Measurements from ENCODE around the gene FAM229B.
"Not testable (repeated sequence)": the region's sequence is repeated elsewhere in the genome, so short reads cannot be mapped to it uniquely, and the experiment has no call there.

The FAM229B gene, protein sequence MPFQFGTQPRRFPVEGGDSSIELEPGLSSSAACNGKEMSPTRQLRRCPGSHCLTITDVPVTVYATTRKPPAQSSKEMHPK

DNA sequence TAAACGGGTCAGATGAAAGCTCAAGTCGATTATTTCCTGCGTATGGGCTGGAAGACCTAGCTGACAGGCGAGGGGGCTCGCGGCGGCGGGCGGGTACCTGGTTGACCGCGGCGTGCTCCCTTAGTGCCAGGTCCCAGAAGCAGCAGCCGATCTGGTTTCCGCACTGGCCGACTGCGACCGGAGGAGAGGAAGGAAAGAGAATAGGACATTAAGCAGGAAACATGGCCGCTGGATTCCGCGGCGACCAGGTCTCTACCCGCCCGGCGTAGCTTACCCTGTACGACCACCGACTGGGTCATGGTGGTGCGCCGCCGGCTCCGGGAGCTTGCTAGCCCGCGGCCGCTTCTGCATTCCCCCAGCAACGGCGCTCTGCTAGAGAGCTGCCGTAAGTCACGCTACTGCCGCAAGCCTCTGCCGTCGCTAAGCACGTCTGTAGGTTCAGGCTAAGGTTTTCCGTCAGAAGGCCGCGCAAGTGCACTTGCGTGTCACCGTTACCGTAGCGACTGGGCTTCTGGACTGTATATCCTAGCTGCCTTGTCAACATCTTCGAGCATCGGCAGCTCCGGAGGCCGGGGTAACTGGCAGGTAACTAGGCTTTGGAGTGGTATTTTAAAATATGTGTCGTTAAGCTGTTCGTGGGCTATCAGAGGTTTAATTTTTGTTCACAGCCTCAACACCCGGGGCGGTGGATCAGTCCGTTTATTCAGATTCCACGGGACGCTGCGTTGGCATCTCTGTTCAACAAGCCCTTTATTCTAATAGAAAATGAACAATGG lies at the start of gene FAM229B, which contains the start of gene TUBE1:
Gene FAM229B (plus strand): TSS at position 456 of the 776 bp plus-strand sequence. CDS start 11,693 bp downstream, outside the sequence.
Gene TUBE1 (minus strand): TSS at position 347 of the 776 bp plus-strand sequence. CDS start 48 bp downstream, at position 299.
- peak; percentile 99 for DNase-seq

DNA sequence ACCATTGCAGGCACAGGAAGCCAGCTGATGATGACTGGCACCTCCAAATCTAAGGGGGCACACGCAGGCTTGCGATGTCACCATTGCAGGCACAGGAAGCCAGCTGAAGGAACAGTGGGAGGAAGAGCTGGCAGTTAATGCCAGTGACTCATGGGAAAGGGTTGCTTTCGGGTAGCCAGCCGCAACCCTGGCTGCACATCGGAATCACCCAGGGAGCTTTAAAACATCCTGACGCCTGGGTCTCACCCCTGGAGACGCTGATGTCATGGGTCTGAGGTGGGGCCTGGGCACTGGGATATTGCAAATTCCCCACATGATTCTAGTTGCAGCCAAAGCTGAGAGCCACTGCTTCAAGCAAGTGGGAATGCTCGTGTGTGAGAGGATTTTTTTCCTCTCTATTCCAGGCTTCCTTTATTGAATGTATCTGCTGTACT lies 49.6 kb upstream of the FAM229B start:
- no peak for DNase-seq

DNA sequence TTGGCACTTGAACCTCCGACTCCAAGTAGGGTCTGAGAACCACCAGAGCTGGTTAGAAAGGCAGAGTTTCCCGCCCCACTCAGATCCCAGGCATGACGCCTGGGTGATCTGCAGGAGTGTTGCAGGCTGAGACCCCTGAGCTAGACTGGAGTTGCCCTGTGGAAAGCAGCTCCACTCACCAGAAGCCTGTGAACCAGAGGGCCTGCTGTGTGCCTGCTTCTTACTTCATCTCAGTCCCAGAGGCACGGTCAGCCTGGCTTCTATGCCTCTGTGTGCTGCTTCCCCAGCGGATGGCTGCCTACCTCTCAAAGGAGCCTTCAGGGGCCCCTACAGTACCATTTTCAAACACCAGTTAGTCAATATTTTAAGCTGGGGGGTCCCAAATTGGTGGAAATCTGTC lies 49.1 kb upstream of the FAM229B start:
- DNase-seq = no peak

DNA sequence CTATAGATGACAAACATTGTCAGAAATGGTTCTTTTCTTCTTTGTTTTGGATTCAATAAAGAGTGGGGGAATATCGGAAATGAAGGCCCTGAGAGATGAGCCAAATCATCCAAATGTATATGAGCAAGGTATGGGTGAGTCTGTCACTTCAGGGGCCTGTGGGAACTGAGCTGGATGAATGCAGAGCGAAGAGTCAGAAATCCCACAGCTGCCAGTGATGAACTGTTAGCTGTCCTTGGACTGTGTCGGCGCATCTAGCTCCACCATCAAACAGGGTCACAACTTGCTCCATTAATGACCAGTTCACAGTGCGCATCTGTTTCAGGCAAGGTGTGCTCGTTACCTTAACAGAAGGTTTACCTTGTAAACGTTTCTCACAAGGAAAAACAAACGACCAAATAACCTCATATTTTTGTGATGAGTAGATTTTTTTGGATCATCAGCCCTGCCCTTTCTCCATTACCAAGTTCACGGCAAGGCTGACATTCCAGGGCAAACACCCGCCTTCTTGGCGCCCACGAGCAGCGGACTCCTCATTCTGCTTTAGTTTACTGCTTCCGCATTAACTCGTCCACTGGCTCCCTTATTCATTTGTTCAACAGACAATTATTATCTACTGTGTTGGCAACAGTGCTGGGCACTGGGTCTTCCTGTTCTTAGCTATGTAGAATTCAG lies 48.5 kb upstream of the FAM229B start:
- no peak for DNase-seq

DNA sequence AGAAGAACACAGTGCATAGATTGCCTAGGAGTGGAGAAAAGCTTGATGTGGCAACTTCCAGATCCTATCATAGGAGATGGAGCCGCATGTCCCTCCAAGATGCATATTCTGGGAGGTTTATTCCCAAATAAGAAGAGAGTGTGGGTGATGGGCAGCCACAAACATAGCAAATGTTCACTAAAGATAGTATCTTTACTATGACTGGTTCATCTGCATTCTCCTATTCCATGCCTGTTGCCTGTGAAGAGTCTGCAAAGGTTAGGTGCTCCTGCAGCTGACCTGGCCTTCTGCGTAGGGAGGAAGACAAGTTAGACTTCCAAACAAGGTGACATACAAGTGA lies 48.0 kb upstream of the FAM229B start:
- DNase-seq = no peak

DNA sequence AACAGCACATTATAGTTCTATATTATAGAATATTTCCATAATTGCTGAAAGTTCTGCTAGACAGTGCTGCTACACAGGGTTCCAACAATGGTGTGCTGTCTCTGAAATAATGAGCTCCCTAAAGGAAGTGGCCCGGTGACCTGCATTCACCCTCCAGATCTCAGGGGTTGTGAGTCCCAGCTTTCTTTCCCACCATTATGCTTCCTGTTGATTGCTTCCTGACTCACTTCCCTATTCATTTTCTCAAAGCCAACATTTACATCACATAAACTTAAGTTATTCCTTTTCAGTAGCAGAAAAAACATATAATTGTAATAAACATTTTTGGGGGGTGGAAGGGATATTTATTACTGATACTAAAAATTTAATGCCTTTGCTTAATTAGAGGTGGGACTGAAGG lies 46.4 kb upstream of the FAM229B start:
- DNase-seq = peak; percentile 6

DNA sequence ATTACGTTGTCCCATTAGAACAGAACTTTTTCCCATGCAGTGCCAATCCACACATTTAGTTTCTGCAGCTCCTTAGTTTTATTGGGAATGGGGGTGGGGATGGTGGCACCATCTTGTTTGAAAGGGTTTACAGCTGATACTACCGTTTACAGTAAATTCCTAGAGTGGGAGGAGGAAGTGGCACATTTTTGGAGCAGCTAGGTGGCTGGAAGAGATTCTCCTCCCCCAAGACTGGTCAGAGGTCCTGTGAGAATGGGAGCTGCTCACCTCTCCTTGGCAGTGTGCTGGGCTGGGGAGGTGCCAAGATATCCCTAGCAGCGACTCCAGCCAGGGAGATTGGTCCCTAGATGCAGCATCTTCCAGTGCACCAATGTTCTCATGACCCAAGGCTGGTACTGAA lies 45.9 kb upstream of the FAM229B start:
- DNase-seq = no peak

DNA sequence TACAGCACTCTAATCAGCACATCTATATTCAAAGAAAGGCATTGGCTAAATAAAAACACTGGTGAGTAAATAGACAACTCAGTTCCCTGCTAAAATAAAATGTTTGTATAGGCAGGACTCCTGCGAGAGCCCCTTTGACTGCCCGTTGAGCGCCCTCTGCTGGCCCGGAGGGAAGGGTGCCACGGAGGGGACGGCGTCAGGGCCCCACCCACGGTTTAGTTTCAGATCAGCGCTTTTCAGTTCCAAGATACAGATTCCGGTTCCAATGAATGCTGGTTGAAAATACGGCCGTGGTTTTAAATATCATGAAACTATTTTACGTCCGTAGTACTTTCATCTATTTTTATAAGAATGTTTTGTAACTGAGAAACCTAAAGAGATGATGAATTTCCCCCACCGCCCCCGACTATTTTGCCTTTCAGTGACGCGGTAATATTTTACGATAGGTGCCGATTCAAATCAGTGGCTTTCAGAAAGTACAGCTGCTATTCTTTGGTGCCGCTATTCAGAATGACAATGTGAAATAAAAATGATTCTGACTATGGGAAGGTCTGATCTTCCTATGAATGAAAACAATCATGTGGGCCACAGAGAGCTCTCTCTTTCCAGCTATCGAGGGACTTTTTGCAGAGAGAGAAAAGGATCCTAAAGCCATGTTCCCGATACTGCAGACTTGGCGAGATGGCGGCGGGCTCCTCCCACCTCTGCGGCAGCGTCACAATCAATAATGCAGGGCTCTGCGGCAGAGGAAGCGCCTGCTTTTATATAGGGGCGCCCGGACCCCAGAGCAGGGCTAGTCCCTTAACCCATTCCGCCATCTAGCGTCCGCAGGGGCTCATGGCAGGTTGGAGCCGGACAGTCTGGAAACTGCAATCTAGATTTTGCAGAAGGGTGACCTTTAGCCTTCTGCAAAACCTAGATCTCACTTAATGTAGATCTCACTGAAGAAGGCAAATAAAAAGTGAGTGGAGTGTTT lies 44.1 kb upstream of the FAM229B start:
- DNase-seq = peak; percentile 98

DNA sequence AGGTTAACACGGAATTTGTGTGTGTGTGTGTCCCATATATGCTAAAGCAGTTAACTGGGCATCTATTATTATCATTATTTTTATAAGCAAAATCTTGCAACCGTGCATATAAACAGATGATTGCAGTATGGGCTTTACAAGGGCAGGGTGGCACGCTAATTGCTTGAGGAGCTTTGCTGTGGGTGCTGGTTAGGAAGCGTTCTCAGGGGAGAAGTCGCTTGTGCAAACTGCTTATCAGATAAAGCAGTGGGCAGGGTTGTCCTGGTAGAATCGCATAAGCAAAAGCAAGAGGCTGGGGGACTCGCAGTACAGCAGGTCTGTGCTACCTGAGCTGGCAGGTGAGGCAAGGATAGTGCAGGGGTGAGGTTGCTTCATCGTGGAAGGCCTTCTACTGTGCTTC lies 43.2 kb upstream of the FAM229B start:
- no peak for DNase-seq

DNA sequence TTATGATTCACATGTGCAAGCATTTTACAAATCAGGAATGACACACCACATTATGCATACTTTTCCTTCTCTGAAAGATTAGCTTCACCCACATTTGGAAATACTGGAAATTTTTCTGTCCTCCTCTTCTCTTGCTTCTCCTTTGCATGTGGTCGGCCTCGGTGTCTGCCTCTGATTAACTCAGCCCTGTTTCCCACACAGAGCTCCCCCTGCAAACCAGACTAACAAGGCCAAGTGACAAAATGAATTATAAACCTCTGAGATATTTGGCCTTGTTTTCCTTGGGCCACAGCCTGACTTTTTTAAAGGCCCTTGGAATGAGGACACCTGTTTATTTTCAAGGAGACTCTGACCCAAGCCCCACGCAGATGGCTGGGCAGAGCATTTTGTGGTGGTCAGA lies 42.5 kb upstream of the FAM229B start:
- DNase-seq = no peak

DNA sequence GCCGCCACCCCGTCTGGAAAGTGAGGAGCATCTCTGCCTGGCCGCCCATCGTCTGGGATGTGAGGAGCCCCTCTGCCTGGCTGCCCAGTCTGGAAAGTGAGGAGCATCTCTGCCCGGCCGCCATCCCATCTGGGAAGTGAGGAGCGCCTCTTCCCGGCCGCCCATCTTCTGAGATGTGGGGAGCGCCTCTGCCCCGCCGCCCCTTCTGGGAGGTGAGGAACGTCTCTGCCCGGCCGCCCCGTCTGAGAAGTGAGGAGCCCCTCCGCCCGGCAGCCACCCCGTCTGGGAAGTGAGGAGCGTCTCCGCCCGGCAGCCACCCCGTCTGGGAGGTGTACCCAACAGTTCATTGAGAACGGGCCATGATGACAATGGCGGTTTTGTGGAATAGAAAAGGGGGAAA lies 39.9 kb upstream of the FAM229B start:
- not testable (repeated sequence) for DNase-seq

DNA sequence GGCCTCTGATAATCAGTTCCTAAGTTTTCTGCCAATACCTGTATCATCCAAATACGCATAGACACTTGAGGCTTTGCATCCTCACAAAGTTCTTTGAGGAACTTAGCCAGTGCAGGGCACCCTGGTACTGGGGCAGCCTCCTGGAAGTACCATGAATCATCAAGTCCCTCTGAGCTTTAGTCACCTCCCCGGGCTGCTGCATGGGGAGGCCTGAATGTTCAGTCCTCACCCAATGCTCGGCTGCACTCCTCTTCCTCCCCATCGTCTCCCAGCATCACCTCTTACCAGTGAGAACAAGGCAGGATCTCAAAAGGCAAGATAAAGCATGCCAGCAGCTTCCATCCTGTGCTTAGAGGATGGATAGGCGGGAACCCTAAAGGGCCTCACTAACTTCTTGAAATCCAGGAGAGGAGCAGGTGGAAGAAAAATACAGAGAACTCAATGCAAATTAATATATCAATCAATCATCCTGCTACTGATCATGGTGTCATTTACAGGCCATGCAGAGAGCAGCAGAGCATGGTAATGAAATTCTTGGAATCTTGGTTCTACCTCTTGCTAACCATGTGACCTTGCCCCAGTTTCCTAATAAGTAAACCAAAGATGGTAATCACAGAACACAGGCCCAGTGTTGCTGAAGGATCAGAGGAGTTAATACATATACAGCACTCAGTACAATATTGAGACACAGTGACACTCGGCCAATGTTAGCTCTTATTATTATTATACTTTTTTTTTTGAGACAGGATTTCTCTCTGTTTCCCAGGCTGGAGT lies 38.2 kb upstream of the FAM229B start:
- no peak for DNase-seq

DNA sequence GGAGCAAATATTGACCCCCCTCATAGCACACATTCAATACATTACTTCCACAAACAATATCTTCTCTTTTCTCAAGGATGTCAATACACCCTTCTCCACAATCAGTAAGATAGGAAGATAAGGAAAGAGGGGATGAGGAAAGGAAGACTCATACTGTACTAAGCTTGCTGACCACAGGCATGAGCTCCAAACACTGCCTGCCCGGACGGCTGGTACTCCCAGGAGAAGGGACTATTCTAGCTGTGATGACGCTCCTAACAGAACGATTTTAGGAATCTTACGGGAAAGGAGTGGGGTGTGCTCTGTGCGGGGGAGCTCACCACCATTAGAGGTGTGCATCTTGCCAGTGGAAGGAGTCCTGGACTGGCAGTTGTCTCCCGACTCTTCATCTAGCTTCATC lies 37.4 kb upstream of the FAM229B start:
- no peak for DNase-seq

DNA sequence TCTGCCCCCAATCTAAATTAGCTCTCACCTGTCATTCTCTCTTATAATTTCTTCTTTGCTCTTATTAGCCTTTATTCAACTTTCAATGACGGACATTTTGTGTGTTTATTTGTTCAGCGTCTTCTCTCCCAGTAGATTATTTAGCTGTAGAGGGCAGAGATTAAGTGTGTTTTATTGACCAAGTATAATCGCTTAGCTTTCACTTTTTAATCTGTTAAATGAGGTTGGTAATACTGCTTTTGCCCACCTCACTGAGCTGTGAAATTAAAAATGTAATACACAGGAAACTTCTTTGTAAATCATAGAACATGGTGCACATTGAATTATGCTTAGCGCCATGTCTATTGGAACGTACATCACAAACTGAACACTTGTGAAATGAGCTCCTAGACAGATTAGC lies 37.0 kb upstream of the FAM229B start:
- no peak for DNase-seq

DNA sequence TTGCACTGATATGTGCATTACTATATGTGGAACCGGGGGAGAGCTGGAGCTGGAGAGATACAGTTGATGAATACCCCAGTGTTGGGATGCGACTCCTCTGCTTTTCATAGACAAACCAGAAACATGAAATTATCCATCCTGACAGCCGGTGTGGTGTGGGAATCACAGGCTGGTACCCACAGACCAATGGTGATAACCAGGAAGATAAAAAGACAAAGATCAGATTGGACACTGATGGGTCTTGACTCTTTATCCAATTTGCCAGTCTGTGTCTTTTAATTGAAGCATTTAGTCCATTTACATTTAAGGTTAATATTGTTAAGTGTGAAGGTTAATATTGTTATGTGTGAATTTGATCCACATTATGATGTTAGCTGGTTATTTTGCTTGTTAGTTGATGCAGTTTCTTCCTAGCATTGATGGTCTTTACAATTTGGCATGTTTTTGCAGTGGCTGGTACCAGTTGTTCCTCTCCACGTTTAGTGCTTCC lies 36.1 kb upstream of the FAM229B start:
- not testable (repeated sequence) for DNase-seq

DNA sequence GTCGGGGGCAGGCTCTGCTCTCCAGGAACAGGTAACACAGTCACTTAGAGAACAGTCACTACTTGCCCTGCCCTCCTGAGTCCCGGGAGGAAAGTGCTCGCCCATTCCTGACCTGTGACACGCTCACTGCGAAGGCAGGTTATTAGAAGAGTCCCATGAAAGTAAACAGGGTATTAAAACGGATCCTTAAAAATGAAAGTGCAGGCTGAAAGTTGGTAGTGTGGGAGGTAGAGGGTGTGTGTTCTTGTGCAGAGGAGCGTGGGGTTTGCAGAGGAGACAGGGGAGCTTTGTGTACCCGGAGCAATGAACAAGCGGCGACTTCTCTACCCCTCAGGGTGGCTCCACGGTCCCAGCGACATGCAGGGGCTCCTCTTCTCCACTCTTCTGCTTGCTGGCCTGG lies 33.4 kb upstream of the FAM229B start, which contains the start of gene CCN6:
Gene CCN6 (plus strand): TSS at position 104 of the 400 bp plus-strand sequence. CDS start 254 bp downstream, at position 358.
- no peak for DNase-seq

DNA sequence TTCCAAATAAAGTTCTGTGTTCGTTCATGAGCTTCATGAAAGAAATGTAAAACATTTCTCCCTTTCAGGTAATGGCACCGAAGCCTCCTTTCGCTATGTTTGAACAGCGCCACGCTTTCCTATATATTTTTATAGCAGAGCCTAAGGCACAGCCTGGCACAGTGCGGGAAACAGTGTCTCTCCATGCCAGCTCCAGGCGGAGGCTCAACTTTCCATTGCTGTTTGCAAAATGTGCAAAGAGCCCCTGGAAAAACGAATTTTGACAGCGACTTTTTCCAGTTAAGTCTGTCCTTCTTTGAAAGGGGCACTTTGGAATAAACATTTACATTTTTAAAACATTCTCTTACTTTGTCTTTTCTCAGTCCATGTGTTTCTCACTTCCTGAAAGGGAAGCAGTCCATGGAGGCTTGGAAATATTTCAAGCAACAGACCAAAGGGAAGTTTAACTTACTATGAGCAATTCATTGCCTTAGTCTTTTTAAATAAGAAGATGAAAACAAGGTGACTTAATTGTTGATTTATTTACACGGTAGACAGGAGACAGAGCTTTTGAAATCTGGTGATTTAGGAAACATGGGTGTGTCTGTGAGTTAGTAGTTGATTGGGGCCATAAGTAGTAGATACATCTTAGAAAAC lies 32.7 kb upstream of the FAM229B start:
- no peak for DNase-seq

DNA sequence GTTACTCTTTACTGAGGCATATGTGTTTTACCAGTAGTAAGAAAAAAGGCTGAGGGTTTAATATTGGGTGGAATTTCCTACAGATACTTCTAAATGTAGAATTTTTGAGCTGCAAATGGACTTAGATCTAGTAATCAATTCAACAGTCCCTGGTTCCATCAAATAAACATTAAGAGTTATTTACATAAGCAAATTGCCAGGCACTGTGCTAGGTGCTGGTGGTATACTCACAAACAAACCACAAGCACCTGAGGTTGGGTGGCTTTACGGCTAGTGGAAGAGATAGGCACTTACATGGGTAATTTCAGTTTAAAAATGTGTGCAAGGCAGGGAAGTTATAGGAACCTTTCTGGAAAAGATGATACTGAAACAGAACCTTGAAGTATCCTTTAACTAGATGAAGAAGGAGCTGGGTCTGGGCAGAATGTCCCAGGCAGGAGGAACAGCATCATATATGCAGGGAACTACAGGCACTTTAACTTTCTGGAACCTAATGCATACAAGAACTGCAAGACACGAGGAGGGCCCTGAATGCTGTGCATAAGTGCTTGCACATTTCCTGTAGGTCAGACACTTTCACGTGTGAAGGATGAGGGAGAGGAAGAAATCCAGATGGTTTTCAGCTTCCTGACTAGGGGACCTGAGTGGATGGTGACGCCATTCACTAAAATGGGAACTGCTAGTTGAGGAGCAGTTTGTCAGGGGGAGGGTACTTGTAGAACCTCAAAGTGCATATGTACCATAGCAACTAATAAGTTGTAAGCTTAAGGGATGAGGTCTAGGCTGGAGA lies 29.0 kb upstream of the FAM229B start:
- DNase-seq = no peak

DNA sequence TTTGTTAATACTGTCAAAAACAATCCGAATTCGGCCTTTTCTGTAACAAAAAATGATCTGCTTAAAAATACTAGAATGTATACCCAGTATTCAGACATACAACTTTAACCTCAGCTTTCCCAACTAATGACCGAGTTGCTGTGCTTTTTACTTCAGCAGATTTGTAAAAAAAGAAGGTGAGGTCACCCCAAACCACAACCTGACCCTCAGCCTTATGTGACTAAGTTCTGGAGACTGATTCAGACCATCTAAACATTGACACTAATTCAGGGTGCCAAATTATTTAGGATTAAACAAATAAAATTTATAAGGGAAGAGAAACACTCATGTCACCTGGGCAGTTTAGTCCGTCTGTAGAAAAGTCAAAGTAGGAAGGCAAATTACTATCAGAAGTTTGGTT lies 25.8 kb upstream of the FAM229B start:
- DNase-seq = no peak

DNA sequence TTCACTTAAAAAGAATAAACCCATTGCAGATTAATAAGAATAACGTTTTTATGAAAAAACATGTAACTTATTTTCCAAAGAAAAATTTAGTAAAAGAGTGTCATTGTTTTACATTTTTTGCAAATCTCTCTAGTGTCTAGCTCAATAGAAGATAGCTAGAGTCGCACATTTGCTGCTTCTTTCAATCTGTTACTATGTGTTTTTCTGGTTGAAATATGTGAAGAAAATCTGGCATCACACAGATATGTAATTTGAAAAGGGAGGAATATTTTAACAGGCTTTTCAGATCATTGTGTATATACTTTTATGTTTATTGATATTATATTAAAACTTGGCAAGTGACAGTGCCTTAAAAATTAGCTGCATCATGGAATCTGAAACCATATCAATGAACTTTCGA lies 24.4 kb upstream of the FAM229B start:
- DNase-seq = no peak
